HepG2 (cell line): ENCODE data around the gene SNAPIN. TPM values are rescaled to one million over a fixed set of nuclear protein-coding genes. Genes with fewer than 3 reads are reported as not detected.

Source experiments
- ATAC-seq: fragments of 200-7000 bp; cut with Tn5 transposase; 3 replicates; pipeline ENCODE4 v1.9.1; 2020; ENCODE audit warnings: mild to moderate bottlenecking, moderate library complexity
- BruUV-seq: library from RNA; stranded (reverse); fragments of 400-500 nt; replicated peaks from 2 replicates; lab custom pipeline; 2021; lab: Mats Ljungman, UMichigan
- CTCF ChIA-PET: fragments of 300-600 bp; formaldehyde crosslinking; extraction: SDS; loops from one replicate; lab custom pipeline; 2021; ENCODE audit warnings: low total read pairs, inconsistent platforms, low intra/inter-chr PET ratio; lab: Yijun Ruan, JAX
- POLR2A ChIA-PET: fragments of 350-600 bp; sonication (Branson Sonifier 250); formaldehyde crosslinking; loops from one replicate; lab custom pipeline; 2020; ENCODE audit warnings: antibody characterized with exemption, inconsistent platforms; lab: Yijun Ruan, JAX
- DNase-seq: peaks from one replicate; pipeline ENCODE4 v3.0.0-alpha.2; 2015; ENCODE audit warnings: low spot score
- FAIRE-seq: peaks from 3 replicates; lab custom pipeline; 2011; peaks lifted over from hg19 to GRCh38; lab: Jason Lieb, UNC
- H2AFZ ChIP-seq: one replicate; pipeline ENCODE4 v1.6.1; 2011; ENCODE audit warnings: low read length, inconsistent platforms
- H3K27ac ChIP-seq: fragments of 300-600 bp; 3 replicates; pipeline ENCODE4 v1.8.0; 2011; ENCODE audit warnings: mixed run types, mild to moderate bottlenecking, mixed read lengths, low read length, inconsistent platforms; ENCODE audit not compliant: insufficient read depth; ENCODE audit errors: extremely low read length
- H3K27me3 ChIP-seq, 2 experiments: fragments of 200-600 bp in 1 of 2; 2 replicates in 1 of 2; 3 replicates in 1 of 2; pipeline versions ENCODE4 v1.6.0 to v1.8.0; 2011; ENCODE audit warnings: low read length in 2 of 2, mild to moderate bottlenecking in 2 of 2, moderate library complexity in 2 of 2, inconsistent platforms in 1 of 2; ENCODE audit not compliant: insufficient read depth in 2 of 2, control insufficient read depth in 1 of 2
- H3K36me3 ChIP-seq, 2 experiments: fragments of 200-600 bp in 1 of 2; replicated peaks in 1 of 2; 2 replicates in 1 of 2; 3 replicates in 1 of 2; pipeline versions ENCODE4 v1.5.1 to v1.8.0; 2011; ENCODE audit warnings: low read length in 2 of 2, inconsistent platforms in 1 of 2; ENCODE audit not compliant: insufficient read depth in 2 of 2, control insufficient read depth in 1 of 2
- H3K4me1 ChIP-seq: 2 replicates; pipeline ENCODE4 v1.5.1; 2012; ENCODE audit warnings: low read length, inconsistent platforms; ENCODE audit not compliant: insufficient read depth
- H3K4me2 ChIP-seq: 2 replicates; pipeline ENCODE4 v1.6.0; 2011; ENCODE audit warnings: low read depth, low read length, inconsistent platforms
- H3K4me3 ChIP-seq, 3 experiments: fragments of 200-600 bp in 1 of 3; sonication (generic), shearing (Covaris generic) in 1 of 3; replicated peaks in 1 of 3; 2 replicates each; pipeline ENCODE4 v1.5.1; 2011 to 2016; ENCODE audit warnings: low read length in 3 of 3, inconsistent platforms in 2 of 3, low read depth in 2 of 3, mild to moderate bottlenecking in 2 of 3, control low read depth in 1 of 3, mixed read lengths in 1 of 3; ENCODE audit not compliant: insufficient read depth in 1 of 3
- H3K79me2 ChIP-seq: one replicate; pipeline ENCODE4 v1.6.1; 2011; ENCODE audit warnings: low read length, inconsistent platforms; ENCODE audit not compliant: insufficient read depth
- H3K9ac ChIP-seq: 2 replicates; pipeline ENCODE4 v1.6.0; 2011; ENCODE audit warnings: mild to moderate bottlenecking, low read depth, low read length, inconsistent platforms; ENCODE audit not compliant: insufficient read depth
- H3K9me3 ChIP-seq: 2 replicates; pipeline ENCODE4 v1.5.1; 2012; ENCODE audit warnings: mild to moderate bottlenecking, low read length
- H4K20me1 ChIP-seq: 2 replicates; pipeline ENCODE4 v1.6.0; 2011; ENCODE audit warnings: inconsistent platforms, mild to moderate bottlenecking, low read length, moderate library complexity; ENCODE audit not compliant: insufficient read depth
- DNMT1 ChIP-seq: sonication (generic); formaldehyde crosslinking; IDR thresholded peaks from 2 replicates; pipeline ENCODE4 v1.5.1; 2020; ENCODE audit warnings: mild to moderate bottlenecking, missing genetic modification reagents
- MEF2D ChIP-seq: sonication (generic); formaldehyde crosslinking; IDR thresholded peaks from 2 replicates; pipeline ENCODE4 v1.5.1; 2020; ENCODE audit warnings: mild to moderate bottlenecking, missing genetic modification reagents
- TRIM24 ChIP-seq: sonication (generic); formaldehyde crosslinking; IDR thresholded peaks from 2 replicates; pipeline ENCODE4 v1.8.0; 2022; ENCODE audit warnings: mild to moderate bottlenecking, missing genetic modification reagents
- ZBTB33 ChIP-seq: sonication (generic); formaldehyde crosslinking; IDR thresholded peaks from 2 replicates; pipeline ENCODE4 v1.4.0; 2020; ENCODE audit warnings: missing genetic modification reagents
- ZNF263 ChIP-seq: sonication (generic); formaldehyde crosslinking; IDR thresholded peaks from 2 replicates; pipeline ENCODE4 v1.4.0; 2020; ENCODE audit warnings: missing genetic modification reagents
- ZNF547 ChIP-seq: sonication (generic); formaldehyde crosslinking; IDR thresholded peaks from 2 replicates; pipeline ENCODE4 v1.5.1; 2020; ENCODE audit warnings: mild to moderate bottlenecking, missing genetic modification reagents
- ZNF780A ChIP-seq: sonication (generic); formaldehyde crosslinking; IDR thresholded peaks from 2 replicates; pipeline ENCODE4 v1.8.0; 2022; ENCODE audit warnings: mild to moderate bottlenecking, missing genetic modification reagents, moderate library complexity
- WGBS: methylation state at CpG from one replicate; pipeline ENCODE4 v1.1.6; 2017; ENCODE audit warnings: low lambda C conversion rate; 5-methylcytosine and 5-hydroxymethylcytosine counted together
- in situ Hi-C: cut with HindIII; loops from 2 replicates; pipeline ENCODE4 v1.10.0; 2017; ENCODE audit warnings: low pct_unique_long_range_greater_than_20kb; ENCODE audit not compliant: extremely low pct_ligation_motif_present
- intact Hi-C: fragments of 100-400 bp; cut with micrococcal nuclease; formaldehyde crosslinking; loops from one replicate; pipeline ENCODE4 v1.10.0; 2022; ENCODE audit not compliant: unreplicated experiment
- polyA plus RNA-seq, 8 experiments: library from polyadenylated mRNA; depleted of rRNA in 3 of 8; stranded (reverse) in 7 of 8; unstranded in 1 of 8; fragments of >200 nt; fragmentation: Illumina TruSeq in 4 of 8; extraction: Trizol in 4 of 8; gene quantifications; 2 replicates each; pipeline versions ENCODE4 v1.2.1 to v1.2.3, GENCODE V29; 2011 to 2016; ENCODE audit warnings: low read depth in 4 of 8, missing spikeins in 1 of 8, mixed read lengths in 1 of 8; ENCODE audit not compliant: insufficient read depth in 1 of 8
- total RNA-seq, 5 experiments: library from RNA; depleted of rRNA; stranded (reverse); fragments of >200 nt; fragmentation: Illumina TruSeq; extraction: Trizol; gene quantifications; 2 replicates each; pipeline ENCODE4 v1.2.3, GENCODE V29; 2016; ENCODE audit warnings: low read depth in 1 of 5

The SNAPIN gene
- total and polyA plus RNA-seq, 2 of the 13 experiments (the other 11 are each of a cell fraction or from before 2014, with no cell fraction given), result 23.9 to 25.7 TPM

GRCh38 chr1:153614189-153614900 is 44.2 kb upstream of the SNAPIN start:
- Histone ChIP-seq H4K20me1 (no peaks in the 10 kb centered on the region), H3K9ac (no peak overlapping the region), H3K36me3 (peaks cover 0 to 1% of the 10 kb centered on the region in 2 experiments; a peak in 1 of 5 replicates), H3K9me3 (no peaks in the 10 kb centered on the region), H3K4me2 (no peak overlapping the region), H3K27me3 (no peaks in the 10 kb centered on the region), H3K27ac (no peak overlapping the region), H3K4me3 (no peak overlapping the region), H3K79me2 (peaks cover 6% of the 10 kb centered on the region), H2AFZ (no peak overlapping the region), H3K4me1 (peaks cover 76% of the 10 kb centered on the region)
- TF ChIP-seq DNMT1 (CRISPR knock-in tag) (no peak), ZBTB33 (no peak), TRIM24 (CRISPR knock-in tag) (no peak), ZNF547 (no peak), ZNF780A (no peak), MEF2D (CRISPR knock-in tag) (no peak), ZNF263 (CRISPR knock-in tag) (peak; percentile 95)
- 72% methylated on average over 2 of the region's 2 CpGs for WGBS
- no TSS peak for BruUV-seq
- POLR2A ChIA-PET, result interaction anchor here (5.4 to 12.2 kb wide), 2 partner anchors 11 to 20 kb away, joined by 63 to 390 read pairs; partner anchors contain the start of genes CHTOP, S100A1 and S100A13
- FAIRE-seq (no peak), ATAC-seq (no peak), DNase-seq (no peak)
- intact Hi-C loops (no loop called here), in situ Hi-C loops (no loop called here)
- CTCF ChIA-PET, result no interaction called here
